Activated effector memory CD4-positive, alpha-beta T cell treated with anti-CD3 and anti-CD28 coated beads, Interleukin-2, amount 50 U/mL, for 16 hours (primary cell): ENCODE results near the gene BOLA2B.
"Not testable (repeated sequence)": the region's sequence is repeated elsewhere in the genome, so short reads cannot be mapped to it uniquely, and the experiment has no call there.

ENCODE experiments used
- DNase-seq: peaks from one replicate; pipeline ENCODE4 v3.0.0-alpha.2; 2020

BOLA2B gene

DNA sequence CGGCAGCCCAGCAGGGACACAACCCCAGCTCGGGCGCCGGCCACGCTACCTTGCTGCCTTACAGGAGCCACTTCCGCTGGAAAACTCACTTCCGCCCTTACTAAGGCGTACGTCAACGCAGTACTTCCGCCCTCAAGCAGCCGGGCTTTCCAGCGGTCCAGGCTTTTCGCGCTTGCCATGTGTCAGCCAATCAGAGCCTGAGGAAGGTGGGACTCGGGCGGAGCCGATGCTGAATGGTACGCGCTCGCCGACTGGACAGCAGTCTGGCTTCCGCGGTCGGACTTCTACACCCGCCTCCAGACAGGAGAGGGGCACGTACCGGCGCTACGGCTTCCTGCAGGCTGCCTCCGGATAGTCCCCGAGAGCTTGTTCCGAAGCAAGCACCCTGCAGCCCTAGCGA, at the start of gene BOLA2B, which contains the start of gene SLX1A:
Gene BOLA2B, minus strand, starts transcription at position 52 of the 400 bp plus-strand sequence. CDS start 71 bp downstream, outside the sequence.
Gene SLX1A, plus strand, starts transcription at position 261 of the 400 bp plus-strand sequence. CDS start 210 bp downstream, outside the sequence.
- DNase-seq = not testable (repeated sequence)

DNA sequence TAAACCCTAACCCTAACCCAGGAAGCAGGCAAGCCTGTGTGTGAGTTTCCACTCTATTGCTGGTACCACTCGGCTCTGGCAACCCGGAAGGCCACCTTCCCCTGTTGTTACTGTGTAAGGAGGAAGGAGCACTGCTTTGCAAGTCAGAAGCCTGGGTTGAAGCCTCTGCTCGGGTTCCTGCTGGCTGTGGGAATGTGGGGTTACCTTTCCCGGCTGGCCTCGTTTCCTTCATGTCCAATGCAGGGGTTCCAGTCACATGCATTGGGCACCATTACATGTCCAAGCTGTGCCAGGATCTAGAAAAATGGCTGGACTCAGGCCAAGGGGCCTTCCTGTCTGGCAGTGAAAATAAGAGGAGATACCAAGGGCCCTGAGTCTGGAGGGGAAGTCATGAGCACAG, 23.6 kb upstream of the BOLA2B start:
- peak; percentile 21 for DNase-seq

DNA sequence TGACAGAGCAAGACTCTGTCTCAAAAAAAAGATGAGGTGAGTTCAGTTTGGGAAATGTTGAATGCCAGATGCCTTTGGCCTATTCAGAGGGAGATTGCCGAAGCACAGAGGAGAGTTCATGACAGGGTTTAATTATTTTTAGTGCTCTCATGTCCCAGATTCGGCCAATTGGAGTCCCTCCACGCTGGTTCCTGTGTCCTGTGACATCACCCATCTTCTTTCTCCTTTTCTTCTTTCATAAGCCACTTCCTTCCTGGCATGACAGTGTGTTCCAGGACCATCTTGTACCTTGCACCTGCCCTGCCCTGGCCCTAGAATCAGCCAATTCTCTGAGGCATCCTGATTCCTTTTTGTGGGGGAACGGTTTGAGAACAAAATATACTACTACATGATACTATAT, 17.9 kb upstream of the BOLA2B start:
- not testable (repeated sequence) for DNase-seq

DNA sequence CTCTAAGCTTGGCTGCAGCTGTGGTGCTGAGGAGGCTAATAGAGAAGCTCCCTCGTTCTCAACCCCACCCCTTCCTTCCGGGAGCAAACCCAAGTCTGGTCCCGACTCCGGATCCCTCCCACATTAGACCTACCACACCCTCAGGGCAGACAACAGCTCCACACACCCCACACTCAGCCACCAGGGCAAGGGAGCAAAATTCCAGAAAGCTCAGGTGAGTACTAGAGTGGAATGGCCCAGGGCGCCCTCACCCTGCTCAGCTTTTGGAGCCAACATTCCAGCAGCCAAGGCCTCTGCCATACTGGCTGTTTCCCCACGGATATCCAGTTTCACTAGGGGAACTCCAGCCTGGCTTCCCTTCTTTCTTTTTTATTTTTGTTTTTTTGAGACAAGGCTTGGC, 15.6 kb upstream of the BOLA2B start:
- DNase-seq = not testable (repeated sequence)

DNA sequence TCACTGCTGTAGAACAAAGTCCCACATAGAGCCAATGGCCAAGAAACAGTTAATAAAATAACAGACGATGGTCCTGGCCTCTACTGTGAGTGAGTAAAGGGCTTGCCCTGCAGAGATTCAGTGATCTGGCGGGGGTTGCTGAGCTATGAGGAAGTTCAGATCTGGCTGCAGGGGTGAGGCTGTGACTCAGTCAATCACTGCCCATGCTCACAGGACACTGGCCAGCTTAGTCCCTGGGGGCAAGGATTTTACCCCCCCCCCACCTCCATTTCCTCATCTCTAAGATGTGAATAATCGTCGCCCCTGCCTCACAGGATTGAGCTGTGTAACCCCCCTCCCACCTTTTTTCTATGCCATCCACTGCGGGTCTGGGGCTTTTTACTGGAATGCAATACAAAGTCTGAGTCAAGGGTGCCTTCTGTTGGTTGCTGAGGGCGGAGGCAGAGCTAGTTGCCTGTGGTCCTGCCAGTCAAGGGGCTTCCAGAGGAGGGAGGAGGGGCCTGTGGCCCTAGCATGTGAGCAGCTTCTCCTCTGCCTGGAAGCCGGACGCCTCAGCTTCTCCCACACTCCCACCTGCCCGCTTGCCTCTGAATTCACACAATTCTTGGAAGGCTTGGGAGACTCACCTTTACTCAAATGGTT, 13.7 kb upstream of the BOLA2B start:
- DNase-seq = peak; percentile 27

DNA sequence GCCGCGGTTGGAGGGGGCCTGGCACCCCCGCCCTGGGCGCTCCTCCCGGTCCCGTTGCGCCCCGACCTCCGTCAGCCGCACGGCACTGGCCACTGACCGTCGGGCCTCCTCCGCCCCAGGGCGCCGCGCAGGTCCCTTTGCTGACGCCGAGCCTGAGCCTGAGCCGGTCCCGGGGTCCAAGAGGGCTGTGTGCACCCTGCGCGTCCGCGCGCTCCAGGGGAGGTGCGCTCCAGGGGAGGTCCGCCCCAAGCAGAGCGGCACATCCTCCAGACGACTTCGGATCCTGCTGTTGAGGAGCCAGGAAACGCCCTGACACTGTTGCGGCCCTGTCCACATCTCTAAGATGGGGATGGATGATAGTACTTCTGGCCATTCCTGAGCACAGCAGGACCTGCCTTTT, 12.8 kb upstream of the BOLA2B start:
- DNase-seq = not testable (repeated sequence)

DNA sequence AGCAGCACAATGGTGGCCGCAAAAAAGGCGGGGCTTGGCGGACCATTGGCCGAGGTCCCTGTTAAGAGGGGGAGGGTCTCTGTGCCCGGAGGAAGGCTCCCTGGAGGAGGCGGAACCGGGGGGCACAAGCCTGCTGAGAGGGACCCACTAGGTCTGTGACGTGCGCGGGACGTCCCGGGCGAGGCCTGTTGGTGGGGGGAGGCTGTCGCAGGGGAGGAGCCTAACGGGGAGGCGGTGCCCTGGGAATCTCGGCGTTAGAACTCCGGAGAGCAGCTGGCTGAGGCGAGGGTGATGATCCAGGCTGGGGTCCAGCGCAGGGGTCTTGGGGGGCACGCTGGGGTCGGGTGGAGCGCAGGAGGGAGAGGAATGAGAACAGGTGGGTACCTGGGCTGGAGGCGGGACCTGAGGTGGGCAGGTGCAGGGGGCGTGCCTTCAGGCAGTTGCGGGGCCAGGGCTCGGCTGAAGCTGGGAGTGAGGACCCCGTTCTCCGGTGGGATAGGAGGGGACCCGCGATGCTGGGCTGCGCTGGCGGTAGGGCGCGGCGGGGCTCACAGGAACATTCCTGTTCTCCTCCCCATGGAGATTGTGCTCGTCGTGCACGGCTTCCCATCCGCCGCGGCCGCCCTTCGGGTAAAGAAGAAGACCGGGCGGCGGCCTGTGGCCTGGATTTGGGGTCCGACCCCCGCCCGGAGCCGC, 12.2 kb upstream of the BOLA2B start:
- peak; percentile 63 for DNase-seq

DNA sequence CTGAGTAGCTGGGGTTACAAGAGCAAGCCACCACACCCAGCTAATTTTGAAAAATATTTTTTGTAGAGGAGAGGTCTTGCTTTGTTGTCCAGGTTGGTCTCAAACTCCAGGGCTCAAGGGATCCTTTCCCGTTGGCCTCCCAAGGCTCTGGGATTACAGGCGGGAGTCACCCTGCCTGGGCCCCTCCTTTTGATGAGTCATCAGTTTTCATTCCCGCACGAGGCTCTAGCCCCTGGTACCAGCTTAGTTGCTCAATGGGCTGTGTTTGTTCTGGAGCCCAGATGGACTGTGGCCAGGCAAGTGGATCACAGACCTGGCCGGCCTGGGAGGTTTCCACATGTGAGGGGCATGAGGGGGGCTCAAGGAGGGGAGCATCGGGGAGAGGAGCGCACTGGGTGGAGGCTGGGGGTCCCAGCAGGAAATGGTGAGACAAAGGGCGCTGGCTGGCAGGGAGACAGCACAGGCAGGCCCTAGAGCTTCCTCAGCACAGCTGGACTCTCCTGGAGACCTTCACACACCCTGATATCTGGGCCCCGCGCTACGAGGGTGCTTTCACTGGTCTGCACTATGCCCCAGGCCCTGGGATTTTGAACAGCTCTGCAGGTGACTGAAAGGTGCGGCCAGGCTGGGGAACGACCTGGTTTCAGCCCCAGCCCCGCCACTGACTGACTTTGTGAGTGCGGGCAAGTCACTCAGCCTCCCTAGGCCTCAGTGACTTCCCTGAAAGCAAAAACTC, 6.3 kb upstream of the BOLA2B start:
- not testable (repeated sequence) for DNase-seq

DNA sequence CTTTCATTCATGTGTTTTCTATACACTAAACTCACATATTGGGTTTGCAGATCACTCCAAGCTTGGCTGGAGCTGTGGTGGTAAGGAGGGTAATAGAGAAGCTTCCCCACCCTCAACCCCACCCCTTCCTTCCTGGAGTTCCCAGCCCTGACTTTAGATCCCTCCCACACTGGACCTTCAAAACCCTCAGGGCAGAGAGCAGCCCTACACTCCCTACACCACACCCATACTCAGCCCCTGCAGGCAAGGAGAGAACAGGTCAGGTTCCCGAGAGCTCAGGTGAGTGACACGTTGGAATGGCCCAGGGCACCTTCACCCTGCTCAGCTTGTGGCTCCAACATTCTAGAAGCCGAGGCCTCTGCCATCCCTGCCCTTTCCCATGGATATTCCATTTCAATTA, 5.6 kb upstream of the BOLA2B start, which contains the start of gene SULT1A3:
Gene SULT1A3, plus strand, starts transcription at position 207 of the 400 bp plus-strand sequence. CDS start 1,474 bp downstream, outside the sequence.
- not testable (repeated sequence) for DNase-seq

DNA sequence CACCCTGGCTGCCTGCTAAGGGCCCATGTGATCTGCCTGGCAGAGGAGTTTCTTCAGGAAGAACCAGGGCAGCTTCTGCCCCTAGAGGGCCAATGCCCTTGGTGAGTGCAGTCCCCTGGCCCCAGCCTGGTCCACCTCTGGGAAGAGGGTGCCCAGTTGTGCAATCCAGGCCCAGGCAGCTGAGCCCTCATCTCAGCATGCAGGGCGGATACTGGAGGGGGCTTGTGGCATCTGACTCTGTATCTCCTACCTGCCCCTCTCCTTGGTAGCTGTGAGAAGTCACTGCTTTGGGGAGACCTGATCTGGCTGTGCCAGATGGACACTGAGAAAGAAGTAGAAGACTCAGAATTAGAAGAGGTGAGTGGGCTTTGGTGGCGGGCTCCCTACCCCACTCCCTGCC, 3.5 kb upstream of the BOLA2B start:
- DNase-seq = not testable (repeated sequence)

DNA sequence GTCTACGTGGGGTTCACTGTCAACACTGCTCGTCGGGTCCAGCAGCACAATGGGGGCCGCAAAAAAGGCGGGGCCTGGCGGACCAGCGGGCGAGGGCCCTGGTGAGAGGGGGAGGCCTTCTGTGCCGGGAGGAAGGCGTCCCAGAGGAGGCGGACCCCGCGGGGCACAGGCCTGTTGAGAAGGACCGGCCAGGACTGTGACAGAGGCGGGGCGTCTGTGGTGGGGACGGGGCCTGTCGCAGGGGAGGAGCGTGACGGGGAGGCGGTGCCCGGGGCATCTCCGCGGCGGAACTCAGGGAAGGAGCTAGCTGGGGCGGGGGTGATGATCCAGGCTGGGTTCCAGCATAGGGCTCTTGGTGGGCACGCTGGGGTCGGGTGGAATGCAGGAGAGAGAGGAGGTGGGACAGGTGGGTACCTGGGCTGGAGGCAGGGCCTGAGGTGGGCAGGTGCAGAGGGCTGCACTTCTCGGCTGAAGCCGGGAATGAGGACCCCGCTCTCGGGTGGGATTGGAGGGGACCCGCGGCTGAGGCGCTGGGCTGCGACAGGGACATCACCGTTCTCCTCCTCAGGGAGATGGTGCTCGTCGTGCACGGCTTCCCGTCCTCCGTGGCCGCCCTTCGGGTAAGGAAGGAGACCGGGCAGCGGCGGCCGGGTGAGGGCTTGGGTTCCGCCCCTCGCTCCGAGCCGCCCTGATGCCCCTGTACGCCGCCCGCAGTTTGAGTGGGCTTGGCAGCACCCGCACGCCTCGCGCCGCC, 883 bp upstream of the BOLA2B start:
- DNase-seq = peak; percentile 65

DNA sequence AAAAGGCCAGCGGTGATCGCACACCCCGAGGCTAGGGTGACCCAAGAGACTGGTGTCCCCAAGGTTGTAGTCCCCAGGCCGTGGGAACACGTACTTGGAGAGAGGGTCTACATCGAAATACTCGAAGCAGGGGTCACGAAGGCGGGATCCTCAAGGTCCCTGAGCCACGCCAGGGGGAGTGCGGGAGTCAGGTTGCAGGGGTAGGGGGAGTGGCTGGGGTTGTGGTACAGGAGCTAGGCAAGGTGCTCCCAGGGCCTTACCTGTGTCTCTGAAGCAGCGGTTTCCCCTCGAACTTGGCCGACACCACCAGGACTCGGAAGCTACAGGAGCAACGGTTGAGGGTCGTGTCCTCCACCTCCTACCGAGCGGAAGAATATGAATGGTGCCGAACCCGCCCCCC, 368 bp downstream of the BOLA2B start:
- not testable (repeated sequence) for DNase-seq

DNA sequence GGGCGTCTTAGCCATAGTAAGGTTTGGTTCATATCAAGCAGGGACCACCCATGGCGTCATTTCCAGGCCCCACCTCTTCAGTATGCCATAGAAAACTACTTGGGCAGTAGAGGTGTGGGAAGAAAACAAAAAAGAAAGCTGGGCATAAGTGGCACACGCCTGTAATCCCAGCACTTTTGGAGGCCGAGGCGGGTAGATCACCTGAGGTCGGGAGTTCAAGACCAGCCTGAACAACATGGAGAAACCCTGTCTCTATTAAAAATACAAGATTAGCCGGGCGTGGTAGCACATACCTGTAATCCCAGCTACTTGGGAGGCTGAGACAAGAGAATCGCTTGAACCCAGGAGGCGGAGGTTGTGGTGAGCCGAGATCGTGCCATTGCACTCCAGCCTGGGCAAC, 2.3 kb downstream of the BOLA2B start:
- DNase-seq = not testable (repeated sequence)

DNA sequence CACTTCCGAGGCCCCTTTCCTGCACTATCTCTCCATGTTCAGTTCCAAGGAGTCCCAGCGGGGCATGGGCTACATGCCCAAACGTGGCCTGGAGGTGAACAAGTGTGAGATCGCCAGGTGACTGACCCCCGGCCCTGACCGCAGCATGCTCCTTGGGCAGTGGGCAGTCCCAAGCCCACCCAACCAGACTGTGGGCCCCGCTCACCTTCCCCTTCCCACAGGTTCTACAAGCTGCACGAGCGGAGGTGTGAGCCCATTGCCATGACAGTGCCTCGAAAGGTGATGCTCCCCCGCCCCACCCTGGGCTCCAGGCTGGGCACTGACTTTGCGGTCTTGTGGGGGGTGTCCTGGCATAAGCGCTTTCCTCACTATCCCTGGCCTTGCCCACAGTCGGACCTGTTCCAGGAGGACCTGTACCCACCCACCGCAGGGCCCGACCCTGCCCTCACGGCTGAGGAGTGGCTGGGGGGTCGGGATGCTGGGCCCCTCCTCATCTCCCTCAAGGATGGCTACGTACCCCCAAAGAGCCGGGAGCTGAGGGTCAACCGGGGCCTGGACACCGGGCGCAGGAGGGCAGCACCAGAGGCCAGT, 5.4 kb downstream of the BOLA2B start:
- DNase-seq = peak; percentile 63

DNA sequence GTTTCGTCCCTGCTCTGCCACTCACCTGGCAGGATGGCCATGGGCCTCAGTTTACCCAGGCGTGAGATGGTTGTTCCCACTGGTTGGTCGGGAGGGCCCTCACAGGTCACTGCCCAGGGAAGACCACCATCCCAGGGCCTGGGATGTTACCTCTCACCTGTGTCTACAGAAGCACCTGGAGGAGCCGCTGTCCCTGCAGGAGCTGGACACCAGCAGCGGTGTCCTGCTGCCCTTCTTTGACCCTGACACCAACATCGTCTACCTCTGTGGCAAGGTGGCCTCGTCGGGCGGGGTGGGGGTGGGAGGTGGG, 6.0 kb downstream of the BOLA2B start:
- no peak for DNase-seq

DNA sequence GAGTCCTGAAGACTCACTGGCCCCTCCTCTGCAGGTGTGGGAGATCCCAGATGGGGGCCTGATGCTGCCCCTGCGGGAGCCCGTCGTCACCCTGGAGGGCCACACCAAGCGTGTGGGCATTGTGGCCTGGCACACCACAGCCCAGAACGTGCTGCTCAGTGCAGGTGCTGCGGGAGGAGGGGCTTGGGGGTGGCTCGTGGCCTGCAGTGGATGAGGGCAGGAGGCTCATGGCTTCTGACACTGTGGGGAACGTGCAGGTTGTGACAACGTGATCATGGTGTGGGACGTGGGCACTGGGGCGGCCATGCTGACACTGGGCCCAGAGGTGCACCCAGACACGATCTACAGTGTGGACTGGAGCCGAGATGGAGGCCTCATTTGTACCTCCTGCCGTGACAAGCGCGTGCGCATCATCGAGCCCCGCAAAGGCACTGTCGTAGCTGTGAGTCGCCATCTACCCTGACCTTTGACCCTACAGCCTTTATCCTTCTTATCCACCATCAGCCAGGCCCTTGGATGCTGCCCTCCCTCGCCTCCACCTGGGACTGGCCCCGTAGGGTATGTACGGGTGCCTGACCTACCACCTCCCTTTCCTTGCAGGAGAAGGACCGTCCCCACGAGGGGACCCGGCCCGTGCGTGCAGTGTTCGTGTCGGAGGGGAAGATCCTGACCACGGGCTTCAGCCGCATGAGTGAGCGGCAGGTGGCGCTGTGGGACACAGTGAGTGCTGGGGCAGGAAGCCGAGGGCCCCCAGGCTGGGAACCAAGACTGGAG, 6.5 kb downstream of the BOLA2B start:
- peak; percentile 95 for DNase-seq

DNA sequence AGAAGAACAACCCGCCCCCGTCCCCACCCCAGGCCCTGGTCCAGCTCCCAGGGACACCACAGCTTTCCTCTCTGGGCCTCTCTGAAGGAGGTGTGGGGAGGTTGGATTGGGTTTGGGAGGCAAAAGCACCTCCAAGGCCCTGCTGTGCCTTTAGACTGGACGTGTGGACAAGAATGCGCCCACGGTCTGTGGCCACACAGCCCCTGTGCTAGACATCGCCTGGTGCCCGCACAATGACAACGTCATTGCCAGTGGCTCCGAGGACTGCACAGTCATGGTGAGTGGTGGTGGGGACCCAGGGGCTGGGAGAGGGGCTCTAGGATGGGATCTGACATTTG, 7.1 kb downstream of the BOLA2B start:
- DNase-seq = no peak

DNA sequence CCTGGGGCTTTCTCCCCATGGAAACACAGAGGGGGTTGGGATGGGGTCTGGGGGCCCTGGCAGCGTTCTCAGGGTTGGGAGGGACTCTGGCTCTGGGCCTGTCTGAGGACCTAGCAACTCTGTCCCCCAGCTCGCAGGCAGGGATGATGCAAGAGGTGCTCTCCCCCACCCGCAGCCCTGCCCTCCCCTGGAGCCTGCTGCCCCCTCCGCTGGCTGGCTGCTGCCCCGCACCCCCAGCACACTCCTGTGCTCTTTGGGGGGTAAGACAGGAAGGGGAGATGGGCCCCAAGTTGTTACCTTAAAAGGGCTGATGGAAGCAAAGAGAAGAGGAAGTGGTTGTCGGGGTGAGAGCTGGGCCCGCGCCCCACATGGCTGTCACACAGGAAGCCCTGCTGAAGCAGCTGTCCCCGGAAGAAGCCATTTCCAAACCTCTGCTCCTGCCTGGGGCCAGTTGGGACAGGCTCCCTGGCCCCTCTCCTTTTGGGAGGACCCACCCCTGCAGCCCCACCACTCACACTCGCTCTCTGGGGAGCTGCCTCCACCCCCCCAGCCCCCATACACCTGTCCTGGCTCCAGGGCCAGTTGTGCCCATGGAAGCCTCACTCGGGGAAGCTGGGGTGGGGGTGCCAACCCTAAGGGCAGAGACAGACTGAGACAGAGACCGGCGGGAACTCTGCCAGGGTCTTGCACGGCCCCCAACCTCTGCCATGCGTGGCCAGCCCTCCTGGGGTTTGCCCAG, 7.6 kb downstream of the BOLA2B start:
- peak; percentile 92 for DNase-seq

DNA sequence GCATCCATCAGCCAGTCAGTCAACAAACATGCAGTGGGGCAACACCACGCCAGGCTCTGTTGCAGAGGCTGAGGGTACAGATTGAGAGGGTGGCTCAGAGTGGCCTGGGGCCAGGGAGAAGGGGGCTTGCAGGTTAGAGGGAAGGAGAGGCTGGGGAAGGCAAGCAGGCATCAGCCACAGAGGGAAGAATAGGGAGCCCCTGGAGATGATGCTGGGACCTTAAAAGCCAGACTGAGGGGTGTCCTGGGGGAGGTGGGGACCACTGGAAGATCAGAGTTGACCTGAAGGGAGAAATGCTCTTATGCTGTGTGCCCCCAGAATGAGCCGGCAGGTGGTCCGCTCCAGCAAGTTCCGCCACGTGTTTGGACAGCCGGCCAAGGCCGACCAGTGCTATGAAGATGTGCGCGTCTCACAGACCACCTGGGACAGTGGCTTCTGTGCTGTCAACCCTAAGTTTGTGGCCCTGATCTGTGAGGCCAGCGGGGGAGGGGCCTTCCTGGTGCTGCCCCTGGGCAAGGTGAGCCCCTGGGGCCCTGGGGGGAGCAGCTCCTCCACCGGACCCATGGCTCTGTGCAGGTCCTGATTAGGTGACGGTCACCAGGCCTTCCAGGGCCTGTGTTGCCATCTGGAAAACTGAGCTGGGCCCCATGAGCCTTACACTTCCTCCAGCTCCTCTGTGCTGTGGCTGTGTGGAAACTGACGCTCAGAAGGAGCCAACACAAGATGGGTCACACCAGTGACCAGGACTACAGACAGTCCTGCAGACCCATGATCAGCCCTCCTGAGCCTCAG, 8.4 kb downstream of the BOLA2B start:
- DNase-seq = no peak
